Lower leg skin (tissue), 4 donors: ENCODE data around the gene FAM20A. TPM values are rescaled to one million over a fixed set of nuclear protein-coding genes. Genes with fewer than 3 reads are reported as not detected.

Experiments used
- DNase-seq, 2 donors: peaks; one replicate each; pipeline ENCODE4 v3.0.0-alpha.2; 2019; ENCODE audit warnings: low spot score in 2 of 2
- H3K4me3 ChIP-seq: fragments of 200-600 bp; sonication (generic); 2 replicates; pipeline ENCODE4 v1.5.1; 2017; ENCODE audit warnings: mild to moderate bottlenecking, low read depth; ENCODE audit not compliant: poor library complexity, severe bottlenecking
- CTCF ChIP-seq, 3 donors: fragments of 450-650 bp; IDR thresholded peaks; one replicate each; pipeline ENCODE4 v1.5.1; 2016; ENCODE audit warnings: antibody characterized with exemption in 3 of 3, mild to moderate bottlenecking in 3 of 3, moderate library complexity in 2 of 3
- POLR2A ChIP-seq, 2 donors: fragments of 450-650 bp; IDR thresholded peaks; one replicate each; pipeline ENCODE4 v1.6.1; 2016 to 2017; ENCODE audit warnings: antibody characterized with exemption in 2 of 2, mild to moderate bottlenecking in 1 of 2, moderate library complexity in 1 of 2
- WGBS, 2 donors: methylation state at CpG; one replicate each; pipeline ENCODE4 v1.1.5; 2018; 5-methylcytosine and 5-hydroxymethylcytosine counted together
- intact Hi-C: fragments of 100-400 bp; cut with DNase I; formaldehyde crosslinking; loops from one replicate; pipeline ENCODE4 v1.15.0; 2023; ENCODE audit warnings: low total_unique reads
- total RNA-seq, 4 donors: library from RNA; depleted of rRNA; stranded (reverse); fragments of >200 nt; gene quantifications; one replicate each; pipeline ENCODE4 v1.1.0, GENCODE V29; 2016

Gene FAM20A
- total RNA-seq, 4 donors from 2014 or later: 2.6 to 5.8 (median 4.3) TPM

GRCh38 chr17:68606451-68607307, 5.5 kb upstream of the FAM20A start:
- 88 to 93% methylated on average over 2 of the region's 2 CpGs for WGBS, 2 donors
- no peak overlapping the region for H3K4me3 ChIP-seq
- intact Hi-C loops: no loop called here
- no peak for DNase-seq
- no peak for TF ChIP-seq CTCF (IDR thresholded peaks at IDR 0.05)

DNA sequence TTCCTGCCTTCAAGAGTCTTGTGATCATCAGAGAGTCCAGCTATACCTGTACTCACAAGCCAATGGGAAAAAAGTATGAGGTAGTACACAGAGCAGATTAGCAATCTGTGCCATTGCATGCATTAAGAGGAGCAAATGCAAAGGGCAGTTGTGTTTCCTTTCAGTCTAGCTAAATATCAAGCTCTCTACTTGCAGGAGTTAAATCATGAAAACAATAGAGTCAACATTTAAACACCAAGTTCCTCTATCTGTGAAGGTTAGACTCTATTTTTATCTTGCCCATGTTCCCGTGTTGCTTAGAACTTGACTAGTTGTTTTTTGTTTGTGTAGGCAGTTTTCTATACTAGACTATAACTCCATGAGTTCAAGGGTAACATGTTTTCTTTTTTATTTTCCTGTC, 4.7 kb upstream of the FAM20A start:
- no peak for DNase-seq
- WGBS, 2 donors: 62 to 63% methylated on average over 1 of the region's 1 CpG
- no peak overlapping the region for H3K4me3 ChIP-seq
- intact Hi-C loops: no loop called here
- TF ChIP-seq CTCF (IDR thresholded peaks at IDR 0.05): no peak
- no peak for TF ChIP-seq POLR2A (IDR thresholded peaks at IDR 0.05)

DNA sequence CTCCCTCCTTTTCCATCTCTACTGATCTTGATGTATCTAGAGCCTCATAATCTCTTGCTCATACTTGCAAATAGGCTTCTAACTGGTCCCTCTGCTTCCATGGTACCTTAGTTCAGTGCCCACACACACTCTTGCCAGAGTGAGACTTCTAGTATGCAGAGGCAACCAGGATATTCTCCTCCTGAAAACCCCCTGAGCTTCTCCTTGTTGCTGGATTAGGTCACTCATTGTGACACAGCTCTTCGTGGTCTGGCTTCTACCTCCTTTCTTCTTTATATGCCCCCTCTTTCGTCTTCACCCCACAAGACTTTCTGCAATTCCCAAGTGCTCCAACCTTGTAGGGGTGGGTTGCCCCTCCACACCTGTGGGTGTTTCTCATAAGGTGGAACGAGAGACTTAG, 2.5 kb upstream of the FAM20A start:
- no peak overlapping the region for H3K4me3 ChIP-seq
- intact Hi-C loops: no loop called here
- WGBS, 2 donors: 94 to 96% methylated on average over 3 of the region's 3 CpGs
- no peak for DNase-seq
- TF ChIP-seq POLR2A (IDR thresholded peaks at IDR 0.05) (no peak), CTCF (IDR thresholded peaks at IDR 0.05) (no peak)

- peak in 1 of 2 donors; percentile 90 for DNase-seq
- WGBS, 2 donors: 65 to 68% methylated on average over 6 of the region's 6 CpGs
- H3K4me3 ChIP-seq: no peak overlapping the region
- TF ChIP-seq POLR2A (IDR thresholded peaks at IDR 0.05) (no peak), CTCF (IDR thresholded peaks at IDR 0.05) (no peak)
- intact Hi-C loops: no loop called here
Observed at GRCh38 chr17:68603027-68603426, 1.9 kb upstream of the FAM20A start.

- WGBS, 2 donors: 40 to 50% methylated on average over 5 of the region's 5 CpGs
- TF ChIP-seq POLR2A (IDR thresholded peaks at IDR 0.05) (no peak), CTCF (IDR thresholded peaks at IDR 0.05) (no peak)
- intact Hi-C loops: no loop called here
- no peak for DNase-seq
- H3K4me3 ChIP-seq: no peak overlapping the region
Observed at GRCh38 chr17:68602289-68602688, 1.1 kb upstream of the FAM20A start.
